Lower leg skin (tissue), 4 donors: ENCODE results near the gene EMX2. TPM values are rescaled to one million over a fixed set of nuclear protein-coding genes. Genes with fewer than 3 reads are reported as not detected.

Source experiments
- DNase-seq, 2 donors: peaks; one replicate each; pipeline ENCODE4 v3.0.0-alpha.2; 2019; ENCODE audit warnings: low spot score in 2 of 2
- H3K4me3 ChIP-seq: fragments of 200-600 bp; sonication (generic); 2 replicates; pipeline ENCODE4 v1.5.1; 2017; ENCODE audit warnings: mild to moderate bottlenecking, low read depth; ENCODE audit not compliant: poor library complexity, severe bottlenecking
- CTCF ChIP-seq, 3 donors: fragments of 450-650 bp; IDR thresholded peaks; one replicate each; pipeline ENCODE4 v1.5.1; 2016; ENCODE audit warnings: antibody characterized with exemption in 3 of 3, mild to moderate bottlenecking in 3 of 3, moderate library complexity in 2 of 3
- POLR2A ChIP-seq, 2 donors: fragments of 450-650 bp; IDR thresholded peaks; one replicate each; pipeline ENCODE4 v1.6.1; 2016 to 2017; ENCODE audit warnings: antibody characterized with exemption in 2 of 2, mild to moderate bottlenecking in 1 of 2, moderate library complexity in 1 of 2
- WGBS, 2 donors: methylation state at CpG; one replicate each; pipeline ENCODE4 v1.1.5; 2018; 5-methylcytosine and 5-hydroxymethylcytosine counted together
- intact Hi-C: fragments of 100-400 bp; cut with DNase I; formaldehyde crosslinking; loops from one replicate; pipeline ENCODE4 v1.15.0; 2023; ENCODE audit warnings: low total_unique reads
- total RNA-seq, 4 donors: library from RNA; depleted of rRNA; stranded (reverse); fragments of >200 nt; gene quantifications; one replicate each; pipeline ENCODE4 v1.1.0, GENCODE V29; 2016

The EMX2 gene
- total RNA-seq, 4 donors from 2014 or later, result 3.7 to 10.4 (median 7.2) TPM

GRCh38 chr10:117560942-117561341, 18.4 kb downstream of the EMX2 start:
- DNase-seq, result no peak
- no peak overlapping the region for H3K4me3 ChIP-seq
- TF ChIP-seq CTCF (IDR thresholded peaks at IDR 0.05) (no peak), POLR2A (IDR thresholded peaks at IDR 0.05) (no peak)
- intact Hi-C loops, result no loop called here
- 77 to 86% methylated on average over 2 of the region's 2 CpGs for WGBS, 2 donors

- intact Hi-C loops, result no loop called here
- TF ChIP-seq CTCF (IDR thresholded peaks at IDR 0.05) (no peak), POLR2A (IDR thresholded peaks at IDR 0.05) (no peak)
- 91 to 94% methylated on average over 5 to 7 of the region's 7 CpGs for WGBS, 2 donors
- no peak overlapping the region for H3K4me3 ChIP-seq
- DNase-seq, result no peak
Observed at GRCh38 chr10:117562220-117562619, 19.7 kb downstream of the EMX2 start.

- no peak overlapping the region for H3K4me3 ChIP-seq
- 77 to 86% methylated on average over 9 of the region's 9 CpGs for WGBS, 2 donors
- intact Hi-C loops, result no loop called here
- DNase-seq, result no peak
- TF ChIP-seq POLR2A (IDR thresholded peaks at IDR 0.05), result no peak
- no peak for TF ChIP-seq CTCF (IDR thresholded peaks at IDR 0.05)
Observed at GRCh38 chr10:117562896-117563737, 20.6 kb downstream of the EMX2 start.

GRCh38 chr10:117563780-117564179, 21.2 kb downstream of the EMX2 start:
- TF ChIP-seq CTCF (IDR thresholded peaks at IDR 0.05), result no peak
- no peak for TF ChIP-seq POLR2A (IDR thresholded peaks at IDR 0.05)
- intact Hi-C loops, result no loop called here
- DNase-seq, result no peak
- 85 to 89% methylated on average over 10 of the region's 10 CpGs for WGBS, 2 donors
- H3K4me3 ChIP-seq, result no peak overlapping the region

GRCh38 chr10:117565068-117565467, 22.5 kb downstream of the EMX2 start:
- 79 to 80% methylated on average over 3 of the region's 3 CpGs for WGBS, 2 donors
- intact Hi-C loops, result no loop called here
- H3K4me3 ChIP-seq, result no peak overlapping the region
- no peak for TF ChIP-seq CTCF (IDR thresholded peaks at IDR 0.05)
- TF ChIP-seq POLR2A (IDR thresholded peaks at IDR 0.05), result no peak
- DNase-seq, result no peak
